Prostate gland (tissue), 2 donors: Measurements from ENCODE around the gene LIN7B. TPM values are rescaled to one million over a fixed set of nuclear protein-coding genes. Genes with fewer than 3 reads are reported as not detected.
"Not testable (repeated sequence)": the region's sequence is repeated elsewhere in the genome, so short reads cannot be mapped to it uniquely, and the experiment has no call there.

Experiments used
- DNase-seq: peaks from one replicate; pipeline ENCODE4 v3.0.0-alpha.2; 2019; ENCODE audit warnings: low spot score
- H3K27ac ChIP-seq, 2 donors: fragments of 200-600 bp; sonication (generic); 2 replicates each; pipeline ENCODE4 v1.5.1; 2017 to 2019
- H3K27me3 ChIP-seq: fragments of 200-600 bp; sonication (generic); replicated peaks from 2 replicates; pipeline ENCODE4 v1.5.1; 2019; ENCODE audit not compliant: insufficient read depth
- H3K36me3 ChIP-seq, 2 donors: fragments of 200-600 bp; sonication (generic); 1 replicate in 1 of 2; 2 replicates in 1 of 2; pipeline versions ENCODE4 v1.5.1 to v1.8.1; 2017 to 2019
- H3K4me1 ChIP-seq: fragments of 200-600 bp; sonication (generic); replicated peaks from 2 replicates; pipeline ENCODE4 v1.5.1; 2019
- H3K4me3 ChIP-seq, 2 donors: fragments of 200-600 bp; sonication (generic); 2 replicates each; pipeline ENCODE4 v1.5.1; 2017 to 2019
- H3K9me3 ChIP-seq: fragments of 200-600 bp; sonication (generic); 2 replicates; pipeline ENCODE4 v1.5.1; 2017
- POLR2A ChIP-seq: fragments of 450-650 bp; IDR thresholded peaks from one replicate; pipeline ENCODE4 v1.6.1; 2016; ENCODE audit warnings: antibody characterized with exemption, mild to moderate bottlenecking
- POLR2AphosphoS5 ChIP-seq: sonication (generic); formaldehyde crosslinking; IDR thresholded peaks from one replicate; pipeline ENCODE4 v1.6.1; 2017; ENCODE audit warnings: antibody characterized with exemption
- WGBS: methylation state at CpG from one replicate; pipeline ENCODE4 v1.1.5; 2018; 5-methylcytosine and 5-hydroxymethylcytosine counted together
- intact Hi-C: fragments of 100-400 bp; cut with DNase I; formaldehyde crosslinking; loops from one replicate; pipeline ENCODE4 v1.14.2; 2022
- total RNA-seq, 2 donors: library from RNA; depleted of rRNA; stranded (reverse); fragments of >200 nt; gene quantifications; one replicate each; pipeline ENCODE4 v1.1.0, GENCODE V29; 2016
- TF ChIP-seq, protein P1 (sequence below), 4 experiments: fragments of 200-600 bp in 2 of 4; fragments of 450-650 bp in 2 of 4; sonication (generic) in 2 of 4; IDR thresholded peaks; 1 replicate in 3 of 4; 2 replicates in 1 of 4; pipeline ENCODE4 v1.5.1; 2016 to 2019; ENCODE audit warnings: antibody characterized with exemption in 4 of 4, mild to moderate bottlenecking in 2 of 4, moderate library complexity in 2 of 4

Gene LIN7B
- total RNA-seq, 2 donors from 2014 or later: 31.2 to 64.3 TPM

DNA sequence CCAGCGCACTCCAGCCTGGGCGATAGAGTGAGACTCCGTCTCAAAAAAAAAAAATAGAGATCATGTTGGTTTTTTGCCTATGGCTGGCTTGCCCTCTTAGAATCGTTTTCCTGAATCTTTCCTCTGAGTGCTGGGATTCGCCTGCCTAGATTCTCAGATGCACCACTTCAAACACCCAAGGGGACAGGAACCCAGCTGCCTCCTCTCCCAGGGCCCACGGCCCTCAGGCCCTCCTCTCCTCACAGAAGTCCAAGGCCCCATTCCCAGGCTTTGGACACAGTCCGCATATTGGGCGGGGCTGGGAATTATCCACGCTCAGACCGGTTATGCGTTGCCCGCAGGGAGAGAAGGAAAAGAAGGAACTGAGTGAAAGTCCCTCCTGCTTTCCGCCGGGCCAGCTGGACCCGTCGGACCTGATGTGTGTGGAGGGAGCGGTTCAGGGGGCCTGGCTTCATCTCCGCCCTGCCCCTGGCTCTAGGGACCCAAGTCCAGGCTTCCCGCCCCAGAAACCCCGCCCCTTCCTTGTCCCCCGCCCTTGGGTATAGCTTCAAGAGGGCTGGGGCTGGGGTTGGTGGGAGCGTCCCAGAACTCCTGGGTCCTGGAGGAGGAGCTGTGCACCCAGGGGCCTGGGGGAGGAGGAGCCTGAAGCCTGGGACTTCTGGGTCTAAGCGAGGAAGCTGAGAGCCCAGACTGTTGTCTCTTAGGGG, 11.0 kb downstream of the LIN7B start:
- intact Hi-C loops: no loop called here
- TF ChIP-seq POLR2A (no peak), POLR2AphosphoS5 (no peak)
- TF ChIP-seq, protein P1, sequence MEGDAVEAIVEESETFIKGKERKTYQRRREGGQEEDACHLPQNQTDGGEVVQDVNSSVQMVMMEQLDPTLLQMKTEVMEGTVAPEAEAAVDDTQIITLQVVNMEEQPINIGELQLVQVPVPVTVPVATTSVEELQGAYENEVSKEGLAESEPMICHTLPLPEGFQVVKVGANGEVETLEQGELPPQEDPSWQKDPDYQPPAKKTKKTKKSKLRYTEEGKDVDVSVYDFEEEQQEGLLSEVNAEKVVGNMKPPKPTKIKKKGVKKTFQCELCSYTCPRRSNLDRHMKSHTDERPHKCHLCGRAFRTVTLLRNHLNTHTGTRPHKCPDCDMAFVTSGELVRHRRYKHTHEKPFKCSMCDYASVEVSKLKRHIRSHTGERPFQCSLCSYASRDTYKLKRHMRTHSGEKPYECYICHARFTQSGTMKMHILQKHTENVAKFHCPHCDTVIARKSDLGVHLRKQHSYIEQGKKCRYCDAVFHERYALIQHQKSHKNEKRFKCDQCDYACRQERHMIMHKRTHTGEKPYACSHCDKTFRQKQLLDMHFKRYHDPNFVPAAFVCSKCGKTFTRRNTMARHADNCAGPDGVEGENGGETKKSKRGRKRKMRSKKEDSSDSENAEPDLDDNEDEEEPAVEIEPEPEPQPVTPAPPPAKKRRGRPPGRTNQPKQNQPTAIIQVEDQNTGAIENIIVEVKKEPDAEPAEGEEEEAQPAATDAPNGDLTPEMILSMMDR (IDR thresholded peaks at IDR 0.05): no peak
- no peaks in the 10 kb centered on the region for H3K27me3 ChIP-seq
- no peak for DNase-seq
- H3K27ac ChIP-seq: peak overlapping the region in 1 of 2 donors; percentile 19
- no peak overlapping the region for H3K4me3 ChIP-seq
- WGBS: 24% methylated on average over 22 of the region's 23 CpGs
- H3K9me3 ChIP-seq: no peaks in the 10 kb centered on the region
- no peaks in the 10 kb centered on the region for H3K36me3 ChIP-seq
- H3K4me1 ChIP-seq: peaks cover under 1% of the 10 kb centered on the region

DNA sequence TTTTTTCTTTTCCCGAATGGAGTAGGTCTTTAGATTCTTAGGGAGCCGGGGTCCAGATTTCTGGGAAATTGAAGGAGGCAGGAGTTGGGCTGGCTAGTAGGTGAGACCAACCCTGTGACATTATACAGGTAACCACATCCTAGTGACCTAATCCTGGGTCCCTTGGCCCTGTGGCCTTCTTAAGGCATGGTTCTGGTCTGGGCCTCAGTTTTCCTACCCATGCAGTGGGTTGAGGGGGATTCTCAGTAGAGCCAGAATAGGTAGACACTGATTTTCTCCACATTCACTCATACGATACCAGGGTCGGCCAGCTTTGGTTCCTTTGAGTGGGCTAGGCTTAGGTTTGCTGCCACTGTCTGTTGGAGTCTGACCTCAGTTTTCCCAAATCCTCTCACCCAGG, 12.4 kb downstream of the LIN7B start:
- DNase-seq: no peak
- TF ChIP-seq POLR2A (no peak), POLR2AphosphoS5 (no peak)
- TF ChIP-seq, protein P1 (IDR thresholded peaks at IDR 0.05): no peak
- 65% methylated on average over 4 of the region's 4 CpGs for WGBS

DNA sequence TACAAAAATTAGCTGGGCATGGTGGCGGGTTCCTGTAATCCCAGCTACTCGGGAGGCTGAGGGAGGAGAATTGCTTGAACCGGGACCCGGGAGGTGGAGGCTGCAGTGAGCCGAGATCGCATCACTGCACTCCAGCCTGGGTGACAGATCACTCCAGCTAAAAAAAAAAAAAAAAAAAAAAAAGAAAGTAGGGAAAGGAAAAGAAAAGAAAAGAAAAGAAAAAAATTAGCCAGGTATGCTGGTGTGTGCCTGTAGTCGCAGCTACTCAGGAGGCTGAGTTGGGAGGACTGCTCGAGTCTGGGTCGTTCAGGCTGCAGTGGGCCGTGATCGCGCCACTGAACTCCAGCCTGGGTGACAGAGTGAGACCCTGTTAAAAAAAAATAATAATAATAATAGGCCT, 13.1 kb downstream of the LIN7B start:
- H3K4me3 ChIP-seq, H3K36me3 ChIP-seq, H3K4me1 ChIP-seq, intact Hi-C loops, DNase-seq, H3K9me3 ChIP-seq, H3K27me3 ChIP-seq: not testable (repeated sequence)
- 95% methylated on average over 12 of the region's 12 CpGs for WGBS
- peak overlapping the region in 1 of 2 donors; percentile 67 for H3K27ac ChIP-seq

More for the DNA sequence above, 12.4 kb downstream of the LIN7B start:
- H3K27me3 ChIP-seq: no peaks in the 10 kb centered on the region
- no peaks in the 10 kb centered on the region for H3K9me3 ChIP-seq
- no peaks in the 10 kb centered on the region for H3K36me3 ChIP-seq
- H3K4me3 ChIP-seq: no peak overlapping the region
- intact Hi-C loops: no loop called here
- H3K4me1 ChIP-seq: no peaks in the 10 kb centered on the region
- no peak overlapping the region for H3K27ac ChIP-seq

DNA sequence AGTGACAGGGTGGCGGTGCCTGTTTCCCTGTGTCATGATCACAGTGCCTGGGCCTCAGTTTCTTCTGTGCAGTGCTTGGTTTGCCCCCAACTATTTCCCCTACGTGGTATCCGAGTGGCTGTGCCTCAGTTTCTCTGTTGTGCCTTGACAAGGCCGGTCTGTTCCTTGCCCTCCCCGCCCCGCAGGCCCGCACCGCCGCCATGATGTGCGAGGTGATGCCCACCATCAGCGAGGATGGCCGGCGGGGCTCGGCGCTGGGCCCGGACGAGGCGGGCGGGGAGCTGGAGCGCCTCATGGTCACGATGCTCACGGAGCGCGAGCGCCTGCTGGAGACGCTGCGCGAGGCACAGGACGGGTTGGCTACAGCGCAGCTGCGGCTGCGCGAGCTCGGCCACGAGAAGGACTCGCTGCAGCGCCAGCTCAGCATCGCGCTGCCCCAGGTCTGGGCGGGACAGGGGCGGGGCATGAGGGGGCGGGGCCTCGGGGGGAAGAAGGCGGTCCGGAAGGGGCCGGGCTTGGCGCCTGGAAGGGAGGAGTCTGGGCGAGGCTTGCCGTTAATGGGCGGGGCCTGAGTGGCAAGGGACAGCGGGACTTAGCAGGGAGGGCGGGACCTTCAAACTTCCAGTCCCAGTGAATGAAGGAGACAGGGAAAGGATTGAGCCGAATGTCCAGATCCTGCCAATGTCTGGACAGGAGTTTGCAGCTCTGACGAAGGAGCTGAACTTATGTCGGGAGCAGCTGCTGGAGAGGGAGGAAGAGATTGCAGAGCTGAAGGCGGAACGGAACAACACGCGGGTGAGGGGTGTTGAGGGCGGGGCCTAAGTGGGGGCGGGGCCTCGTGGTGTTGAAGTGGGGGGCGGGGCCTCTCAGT, 13.7 kb downstream of the LIN7B start:
- Histone ChIP-seq H3K4me3 (peak overlapping the region; percentile 10 to 18), H3K27ac (peak overlapping the region; percentile 47 to 67), H3K27me3 (no peaks in the 10 kb centered on the region), H3K9me3 (no peaks in the 10 kb centered on the region), H3K36me3 (no peaks in the 10 kb centered on the region), H3K4me1 (no peaks in the 10 kb centered on the region)
- 4% methylated on average over 57 of the region's 63 CpGs for WGBS
- intact Hi-C loops: no loop called here
- DNase-seq: peak; percentile 96
- TF ChIP-seq POLR2AphosphoS5: peak; percentile 80
- peak; percentile 61 for TF ChIP-seq POLR2A
- TF ChIP-seq, protein P1 (IDR thresholded peaks at IDR 0.05): peak in 2 of 4 experiments; percentile 39 to 44

DNA sequence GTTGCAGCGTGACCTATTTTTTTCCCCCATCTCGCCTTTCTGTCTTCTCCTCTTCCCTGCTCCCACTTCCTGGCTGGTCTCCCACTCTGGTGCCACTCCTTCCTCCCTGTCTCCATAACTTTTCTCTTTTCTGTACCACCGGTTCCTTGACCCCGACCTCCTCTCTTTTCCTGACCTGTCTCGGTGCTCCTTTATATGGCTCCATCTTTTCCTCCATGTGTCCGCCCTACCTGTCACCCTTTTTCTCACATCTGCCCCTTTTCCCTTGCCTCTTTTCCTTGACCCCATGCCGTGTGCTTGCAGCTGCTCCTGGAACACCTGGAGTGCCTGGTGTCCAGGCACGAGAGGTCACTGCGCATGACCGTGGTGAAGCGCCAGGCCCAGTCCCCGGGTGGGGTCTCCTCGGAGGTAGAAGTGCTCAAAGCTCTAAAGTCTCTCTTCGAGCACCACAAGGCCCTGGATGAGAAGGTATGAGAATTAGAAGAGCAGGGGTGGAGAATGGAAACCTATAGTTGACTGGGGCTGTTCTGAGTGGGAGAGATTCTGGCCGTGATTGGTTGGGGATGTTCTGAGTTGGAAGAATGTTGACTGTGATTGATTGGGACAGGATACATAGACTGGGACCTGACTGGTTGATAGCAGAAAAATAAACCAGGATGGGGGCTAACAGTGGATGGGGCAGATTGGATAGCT, 14.5 kb downstream of the LIN7B start:
- Histone ChIP-seq H3K9me3 (no peaks in the 10 kb centered on the region), H3K36me3 (no peaks in the 10 kb centered on the region), H3K4me3 (no peak overlapping the region), H3K4me1 (no peaks in the 10 kb centered on the region), H3K27me3 (no peaks in the 10 kb centered on the region), H3K27ac (peak overlapping the region in 1 of 2 donors; percentile 47)
- DNase-seq: no peak
- 64% methylated on average over 15 of the region's 15 CpGs for WGBS
- no peak for TF ChIP-seq POLR2A
- TF ChIP-seq, protein P1 (IDR thresholded peaks at IDR 0.05): no peak
- intact Hi-C loops: no loop called here
